ENCODE results near the gene PHF19.

GRCh38 chr9:120869726-120870125, 7.3 kb downstream of the PHF19 start:
- TF ChIP-seq CTCF (IDR thresholded peaks at IDR 0.05) (no peak), POLR2A (IDR thresholded peaks at IDR 0.05) (no peak)

Data from Peyer's patch (tissue), 4 donors.